Medulla oblongata (tissue), 1 donor: ENCODE results near the gene TIAM2.

Experiments
- DNase-seq: peaks from one replicate; pipeline ENCODE4 v3.0.0-alpha.2; 2015; ENCODE audit errors: extremely low spot score

TIAM2 gene

GRCh38 chr6:155128977-155129376, 133.9 kb downstream of the TIAM2 start:
- no peak for DNase-seq

- DNase-seq = no peak
These were observed 134.6 kb downstream of the TIAM2 start for GRCh38 chr6:155129744-155130143.

- DNase-seq = no peak
These were observed 135.2 kb downstream of the TIAM2 start for GRCh38 chr6:155130161-155130853.

- no peak for DNase-seq
These were observed 137.5 kb downstream of the TIAM2 start for GRCh38 chr6:155132617-155133016.

- DNase-seq = no peak
These were observed 145.9 kb downstream of the TIAM2 start for GRCh38 chr6:155141002-155141401.

GRCh38 chr6:155141512-155141911, 146.4 kb downstream of the TIAM2 start:
- DNase-seq = no peak

GRCh38 chr6:155142168-155143028, 147.3 kb downstream of the TIAM2 start:
- no peak for DNase-seq

- peak; percentile 28 for DNase-seq
These were observed 148.0 kb downstream of the TIAM2 start for GRCh38 chr6:155143029-155143577.

GRCh38 chr6:155143578-155144106, 148.5 kb downstream of the TIAM2 start:
- DNase-seq = no peak

- no peak for DNase-seq
These were observed 151.1 kb downstream of the TIAM2 start for GRCh38 chr6:155146205-155146604.

- no peak for DNase-seq
These were observed 153.0 kb downstream of the TIAM2 start for GRCh38 chr6:155147958-155148663.

- no peak for DNase-seq
These were observed 156.0 kb downstream of the TIAM2 start for GRCh38 chr6:155150967-155151671.

- no peak for DNase-seq
These were observed 157.3 kb downstream of the TIAM2 start for GRCh38 chr6:155152211-155153076.

GRCh38 chr6:155154158-155154830, 159.2 kb downstream of the TIAM2 start:
- DNase-seq = no peak

- DNase-seq = no peak
These were observed 160.8 kb downstream of the TIAM2 start for GRCh38 chr6:155155787-155156447.

GRCh38 chr6:155157101-155157500, 162.0 kb downstream of the TIAM2 start:
- DNase-seq = no peak

GRCh38 chr6:155158030-155158843, 163.1 kb downstream of the TIAM2 start:
- DNase-seq = no peak

GRCh38 chr6:155162682-155163081, 167.6 kb downstream of the TIAM2 start:
- no peak for DNase-seq
